K562 (cell line): ENCODE data around the gene KCNN3. TPM values are rescaled to one million over a fixed set of nuclear protein-coding genes. Genes with fewer than 3 reads are reported as not detected.

Experiments
- ATAC-seq: fragments of 200-7000 bp; cut with Tn5 transposase; 3 replicates; pipeline ENCODE4 v1.9.1; 2020; ENCODE audit warnings: moderate library complexity
- BruUV-seq: library from RNA; stranded (reverse); fragments of 400-500 nt; replicated peaks from 2 replicates; lab custom pipeline; 2021; lab: Mats Ljungman, UMichigan
- CTCF ChIA-PET: fragments of 300-600 bp; formaldehyde crosslinking; extraction: SDS; loops from one replicate; lab custom pipeline; 2021; ENCODE audit warnings: low intra/inter-chr PET ratio; lab: Yijun Ruan, JAX
- POLR2A ChIA-PET: fragments of 300-600, 350-650 bp; sonication (Branson Sonifier 250); formaldehyde crosslinking; extraction: SDS; loops from one replicate; lab custom pipeline; 2021; ENCODE audit warnings: antibody characterized with exemption, inconsistent platforms; lab: Yijun Ruan, JAX
- DNase-seq, 4 experiments: peaks; one replicate each; pipeline versions ENCODE4 v3.0.0 to v3.0.0-alpha.2; 2011 to 2018; ENCODE audit warnings: low spot score in 3 of 4, mixed read lengths in 3 of 4; ENCODE audit errors: extremely low read depth in 1 of 4
- FAIRE-seq: peaks from 2 replicates; lab custom pipeline; 2011; peaks lifted over from hg19 to GRCh38; lab: Jason Lieb, UNC
- H2AFZ ChIP-seq: 2 replicates; pipeline ENCODE4 v1.6.0; 2011; ENCODE audit warnings: low read depth, low read length, control low read depth, inconsistent platforms
- H3K27ac ChIP-seq: fragments of 200-600 bp; 3 replicates; pipeline ENCODE4 v1.8.0; 2011; ENCODE audit warnings: low read depth, mild to moderate bottlenecking, control low read depth, inconsistent platforms, low read length, moderate library complexity, mixed read lengths; ENCODE audit errors: extremely low read depth
- H3K27me3 ChIP-seq, 2 experiments: fragments of 300-600 bp in 1 of 2; 2 replicates in 1 of 2; 3 replicates in 1 of 2; pipeline versions ENCODE4 v1.6.0 to v1.8.0; 2011; ENCODE audit warnings: inconsistent platforms in 2 of 2, low read length in 2 of 2, mild to moderate bottlenecking in 1 of 2, mixed read lengths in 1 of 2, moderate library complexity in 1 of 2; ENCODE audit not compliant: control insufficient read depth in 2 of 2, insufficient read depth in 2 of 2
- H3K36me3 ChIP-seq: fragments of 300-600 bp; 3 replicates; pipeline ENCODE4 v1.8.0; 2011; ENCODE audit warnings: mild to moderate bottlenecking, low read length, inconsistent platforms; ENCODE audit not compliant: control insufficient read depth, insufficient read depth
- H3K4me1 ChIP-seq, 2 experiments: fragments of 200-600 bp in 1 of 2; replicated peaks in 1 of 2; 2 replicates in 1 of 2; 3 replicates in 1 of 2; pipeline versions ENCODE4 v1.5.1 to v1.8.0; 2011; ENCODE audit warnings: inconsistent platforms in 2 of 2, low read length in 2 of 2, mild to moderate bottlenecking in 1 of 2, mixed read lengths in 1 of 2, moderate library complexity in 1 of 2; ENCODE audit not compliant: control insufficient read depth in 2 of 2, insufficient read depth in 2 of 2
- H3K4me2 ChIP-seq: 2 replicates; pipeline ENCODE4 v1.6.1; 2011; ENCODE audit warnings: low read length, control low read depth, inconsistent platforms, mixed read lengths; ENCODE audit not compliant: insufficient read depth
- H3K4me3 ChIP-seq: fragments of 200-600 bp; sonication (generic), shearing (Covaris generic); 2 replicates; pipeline ENCODE4 v1.5.1; 2016; ENCODE audit warnings: control low read depth, inconsistent platforms
- H3K79me2 ChIP-seq: fragments of 200-600 bp; 3 replicates; pipeline ENCODE4 v1.8.0; 2011; ENCODE audit warnings: low read length, inconsistent platforms; ENCODE audit not compliant: control insufficient read depth, insufficient read depth
- H3K9ac ChIP-seq, 2 experiments: 2 replicates each; pipeline versions ENCODE4 v1.6.0 to v1.6.1; 2011; ENCODE audit warnings: low read depth in 2 of 2, low read length in 2 of 2, control low read depth in 1 of 2, inconsistent platforms in 1 of 2, mild to moderate bottlenecking in 1 of 2, mixed read lengths in 1 of 2; ENCODE audit not compliant: insufficient read depth in 1 of 2
- H3K9me1 ChIP-seq: one replicate; pipeline ENCODE4 v1.6.0; 2011; ENCODE audit warnings: inconsistent platforms, mild to moderate bottlenecking, low read length, moderate library complexity; ENCODE audit not compliant: control insufficient read depth, insufficient read depth
- H3K9me3 ChIP-seq: replicated peaks from 2 replicates; pipeline ENCODE4 v1.5.1; 2011; ENCODE audit warnings: low read depth, low read length, inconsistent platforms; ENCODE audit not compliant: control insufficient read depth, insufficient read depth
- H4K20me1 ChIP-seq: replicated peaks from 2 replicates; pipeline ENCODE4 v1.6.1; 2011; ENCODE audit warnings: low read length, inconsistent platforms, mixed read lengths; ENCODE audit not compliant: control insufficient read depth, insufficient read depth
- EWSR1 ChIP-seq: fragments of 450-650 bp; IDR thresholded peaks from 2 replicates; pipeline ENCODE4 v1.6.1; 2018; ENCODE audit warnings: borderline replicate concordance, mild to moderate bottlenecking, low read depth, moderate library complexity; ENCODE audit not compliant: partially characterized antibody
- RAD21 ChIP-seq, 2 experiments: fragments of 250-450 bp in 1 of 2; fragments of 450-650 bp in 1 of 2; sonication (Bioruptor Pico) in 1 of 2; formaldehyde crosslinking in 1 of 2; IDR thresholded peaks in 1 of 2; conservative IDR thresholded peaks in 1 of 2; 2 replicates each; pipeline versions ENCODE4 v1.4.0 to v1.8.0; 2020 to 2022; ENCODE audit warnings: mild to moderate bottlenecking in 2 of 2, moderate library complexity in 1 of 2
- RBM25 ChIP-seq: fragments of 200-400 bp; formaldehyde crosslinking; IDR thresholded peaks from 2 replicates; pipeline ENCODE4 v1.6.1; 2018; ENCODE audit warnings: low read length, low read depth, moderate library complexity; ENCODE audit not compliant: severe bottlenecking
- RBM34 ChIP-seq: fragments of 200-400 bp; formaldehyde crosslinking; IDR thresholded peaks from 2 replicates; pipeline ENCODE4 v1.6.1; 2018; ENCODE audit warnings: low read length, borderline replicate concordance; ENCODE audit not compliant: insufficient read depth
- WGBS: fragments of 100-300 bp; shearing (Covaris generic); methylation state at CpG from one replicate; pipeline ENCODE4 v1.1.6; 2016; ENCODE audit warnings: low coverage, mixed read lengths; ENCODE audit not compliant: insufficient coverage; ENCODE audit errors: missing lambda C conversion rate; 5-methylcytosine and 5-hydroxymethylcytosine counted together
- in situ Hi-C: fragments of 300-500 bp; cut with MboI; formaldehyde crosslinking; loops from 4 replicates; pipeline ENCODE4 v1.15.0; 2018; ENCODE audit warnings: inconsistent platforms, mixed read lengths
- intact Hi-C: fragments of 100-400 bp; cut with micrococcal nuclease; formaldehyde crosslinking; loops from 2 replicates; pipeline ENCODE4 v1.14.2; 2022
- polyA plus RNA-seq, 8 experiments: library from polyadenylated mRNA; depleted of rRNA in 4 of 8; stranded (reverse) in 5 of 8; unstranded in 3 of 8; fragments of >200 nt; fragmentation: Nextera tagmentation in 2 of 8; fragmentation: Illumina TruSeq in 1 of 8; extraction: Ambion mirVana in 2 of 8; extraction: Trizol in 1 of 8; gene quantifications; 2 replicates each; pipeline versions ENCODE4 v1.2.1 to v1.2.3, GENCODE V29; 2011 to 2014; ENCODE audit warnings: inconsistent platforms in 1 of 8, missing spikeins in 1 of 8
- total RNA-seq, 7 experiments: library from RNA; depleted of rRNA in 6 of 7; stranded (reverse); fragments of >200 nt in 6 of 7; fragmentation: Illumina TruSeq in 2 of 7; extraction: Trizol in 2 of 7; gene quantifications; 2 replicates each; pipeline versions ENCODE4 v1.2.1 to v1.2.3, GENCODE V29; 2011 to 2021; ENCODE audit warnings: low replicate concordance in 1 of 7
- TF ChIP-seq, protein P1 (sequence below), 2 experiments: fragments of 450-650 bp; formaldehyde crosslinking in 1 of 2; IDR thresholded peaks; 2 replicates each; pipeline versions ENCODE4 v1.4.0 to v1.6.1; 2014 to 2020; ENCODE audit warnings: mild to moderate bottlenecking in 2 of 2, borderline replicate concordance in 1 of 2, low read depth in 1 of 2
- TF ChIP-seq, protein P2 (sequence below): fragments of 450-650 bp; formaldehyde crosslinking; IDR thresholded peaks from 2 replicates; pipeline ENCODE4 v1.4.0; 2020; ENCODE audit warnings: mild to moderate bottlenecking, mixed read lengths
- TF ChIP-seq, protein P3 (sequence below), 3 experiments: IDR thresholded peaks in 2 of 3; conservative IDR thresholded peaks in 1 of 3; 2 replicates each; pipeline ENCODE4 v1.5.1; 2011 to 2012; ENCODE audit warnings: low read length in 3 of 3, mild to moderate bottlenecking in 3 of 3, control low read depth in 2 of 3, improper control_type of control experiment in 1 of 3, inconsistent platforms in 1 of 3, low read depth in 1 of 3, mixed read lengths in 1 of 3, moderate library complexity in 1 of 3; ENCODE audit not compliant: insufficient read depth in 2 of 3

Gene KCNN3
- total and polyA plus RNA-seq, 9 of the 15 experiments (the other 6 are each of a cell fraction or from before 2014, with no cell fraction given): 0.02 to 0.03 TPM; not detected in 7

DNA sequence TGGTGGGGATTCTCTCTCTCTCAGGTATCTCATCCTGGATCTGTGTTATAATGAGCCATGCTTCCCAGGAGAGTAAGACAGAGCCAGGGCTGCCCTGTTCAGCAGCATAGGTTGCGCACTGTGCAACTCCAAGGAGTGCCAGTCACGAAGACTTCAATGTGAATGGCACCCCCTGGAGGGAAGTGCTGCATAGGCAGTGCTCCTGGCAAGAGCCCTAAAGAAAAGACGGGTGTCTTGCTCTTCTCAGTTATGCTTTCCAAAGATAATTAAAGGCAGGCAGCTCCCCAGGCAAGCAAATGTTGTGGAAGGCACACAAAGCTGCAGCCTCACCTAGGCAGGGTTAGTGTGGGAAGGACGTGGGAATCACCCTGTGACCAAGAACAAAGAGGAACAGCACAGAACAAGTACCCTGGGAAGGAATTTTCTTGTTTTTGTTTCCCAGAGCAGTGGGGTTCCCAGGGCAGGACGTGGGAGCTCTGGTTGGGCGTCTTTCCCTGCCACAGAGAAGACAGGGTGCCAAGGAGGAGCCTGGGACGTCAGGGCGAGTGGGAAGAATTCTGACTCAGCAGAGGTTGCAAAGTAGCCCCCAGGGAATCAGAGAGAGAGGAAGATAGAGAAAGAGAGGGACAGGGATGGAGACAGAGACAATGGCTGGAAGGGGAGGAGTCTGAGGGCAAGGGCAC, 120.9 kb downstream of the KCNN3 start:
- H3K9ac ChIP-seq: no peak overlapping the region
- peak; percentile 69 for FAIRE-seq
- in situ Hi-C loops (no loop called here), intact Hi-C loops (loop anchor here (5.0 kb wide), 1 partner anchor 82 kb away; no protein-coding TSS in a partner anchor)
- no peaks in the 10 kb centered on the region for H3K4me1 ChIP-seq
- H3K4me2 ChIP-seq: no peak overlapping the region
- ATAC-seq: peak; percentile 82
- no peaks in the 10 kb centered on the region for H3K79me2 ChIP-seq
- peaks cover 15% of the 10 kb centered on the region; the same call in 1 of the 2 replicates for H4K20me1 ChIP-seq
- H2AFZ ChIP-seq: no peak overlapping the region
- CTCF ChIA-PET: no interaction called here
- BruUV-seq: no TSS peak
- peak in 3 of 4 experiments; percentile 22 to 38 (median 25) for DNase-seq
- H3K36me3 ChIP-seq: no peaks in the 10 kb centered on the region
- H3K9me1 ChIP-seq: no peaks in the 10 kb centered on the region
- peaks cover 61 to 92% of the 10 kb centered on the region in 2 experiments for H3K27me3 ChIP-seq
- 3% methylated on average over 8 of the region's 8 CpGs for WGBS
- no peak overlapping the region for H3K27ac ChIP-seq
- H3K4me3 ChIP-seq: no peak overlapping the region
- POLR2A ChIA-PET: no interaction called here
- no peaks in the 10 kb centered on the region for H3K9me3 ChIP-seq
- TF ChIP-seq RBM34 (no peak), RBM25 (peak; percentile 64), RAD21 (CRISPR knock-in tag; conservative IDR thresholded peaks at IDR 0.05 in 1 of 2, IDR thresholded peaks at IDR 0.05 in 1 of 2) (peak in 1 of 2 experiments; percentile 66; a peak in 3 of 4 replicates), EWSR1 (no peak)
- TF ChIP-seq, protein P1, sequence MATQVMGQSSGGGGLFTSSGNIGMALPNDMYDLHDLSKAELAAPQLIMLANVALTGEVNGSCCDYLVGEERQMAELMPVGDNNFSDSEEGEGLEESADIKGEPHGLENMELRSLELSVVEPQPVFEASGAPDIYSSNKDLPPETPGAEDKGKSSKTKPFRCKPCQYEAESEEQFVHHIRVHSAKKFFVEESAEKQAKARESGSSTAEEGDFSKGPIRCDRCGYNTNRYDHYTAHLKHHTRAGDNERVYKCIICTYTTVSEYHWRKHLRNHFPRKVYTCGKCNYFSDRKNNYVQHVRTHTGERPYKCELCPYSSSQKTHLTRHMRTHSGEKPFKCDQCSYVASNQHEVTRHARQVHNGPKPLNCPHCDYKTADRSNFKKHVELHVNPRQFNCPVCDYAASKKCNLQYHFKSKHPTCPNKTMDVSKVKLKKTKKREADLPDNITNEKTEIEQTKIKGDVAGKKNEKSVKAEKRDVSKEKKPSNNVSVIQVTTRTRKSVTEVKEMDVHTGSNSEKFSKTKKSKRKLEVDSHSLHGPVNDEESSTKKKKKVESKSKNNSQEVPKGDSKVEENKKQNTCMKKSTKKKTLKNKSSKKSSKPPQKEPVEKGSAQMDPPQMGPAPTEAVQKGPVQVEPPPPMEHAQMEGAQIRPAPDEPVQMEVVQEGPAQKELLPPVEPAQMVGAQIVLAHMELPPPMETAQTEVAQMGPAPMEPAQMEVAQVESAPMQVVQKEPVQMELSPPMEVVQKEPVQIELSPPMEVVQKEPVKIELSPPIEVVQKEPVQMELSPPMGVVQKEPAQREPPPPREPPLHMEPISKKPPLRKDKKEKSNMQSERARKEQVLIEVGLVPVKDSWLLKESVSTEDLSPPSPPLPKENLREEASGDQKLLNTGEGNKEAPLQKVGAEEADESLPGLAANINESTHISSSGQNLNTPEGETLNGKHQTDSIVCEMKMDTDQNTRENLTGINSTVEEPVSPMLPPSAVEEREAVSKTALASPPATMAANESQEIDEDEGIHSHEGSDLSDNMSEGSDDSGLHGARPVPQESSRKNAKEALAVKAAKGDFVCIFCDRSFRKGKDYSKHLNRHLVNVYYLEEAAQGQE (IDR thresholded peaks at IDR 0.05; ENCODE audit: borderline replicate concordance): peak; percentile 65; the same call in 1 of the 2 replicates
- TF ChIP-seq, protein P1 (CRISPR knock-in tag; IDR thresholded peaks at IDR 0.05; ENCODE audit: low read depth): no peak
- TF ChIP-seq, protein P2, sequence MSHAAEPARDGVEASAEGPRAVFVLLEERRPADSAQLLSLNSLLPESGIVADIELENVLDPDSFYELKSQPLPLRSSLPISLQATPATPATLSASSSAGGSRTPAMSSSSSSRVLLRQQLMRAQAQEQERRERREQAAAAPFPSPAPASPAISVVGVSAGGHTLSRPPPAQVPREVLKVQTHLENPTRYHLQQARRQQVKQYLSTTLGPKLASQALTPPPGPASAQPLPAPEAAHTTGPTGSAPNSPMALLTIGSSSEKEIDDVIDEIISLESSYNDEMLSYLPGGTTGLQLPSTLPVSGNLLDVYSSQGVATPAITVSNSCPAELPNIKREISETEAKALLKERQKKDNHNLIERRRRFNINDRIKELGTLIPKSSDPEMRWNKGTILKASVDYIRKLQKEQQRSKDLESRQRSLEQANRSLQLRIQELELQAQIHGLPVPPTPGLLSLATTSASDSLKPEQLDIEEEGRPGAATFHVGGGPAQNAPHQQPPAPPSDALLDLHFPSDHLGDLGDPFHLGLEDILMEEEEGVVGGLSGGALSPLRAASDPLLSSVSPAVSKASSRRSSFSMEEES (CRISPR knock-in tag): no peak
- TF ChIP-seq, protein P3, sequence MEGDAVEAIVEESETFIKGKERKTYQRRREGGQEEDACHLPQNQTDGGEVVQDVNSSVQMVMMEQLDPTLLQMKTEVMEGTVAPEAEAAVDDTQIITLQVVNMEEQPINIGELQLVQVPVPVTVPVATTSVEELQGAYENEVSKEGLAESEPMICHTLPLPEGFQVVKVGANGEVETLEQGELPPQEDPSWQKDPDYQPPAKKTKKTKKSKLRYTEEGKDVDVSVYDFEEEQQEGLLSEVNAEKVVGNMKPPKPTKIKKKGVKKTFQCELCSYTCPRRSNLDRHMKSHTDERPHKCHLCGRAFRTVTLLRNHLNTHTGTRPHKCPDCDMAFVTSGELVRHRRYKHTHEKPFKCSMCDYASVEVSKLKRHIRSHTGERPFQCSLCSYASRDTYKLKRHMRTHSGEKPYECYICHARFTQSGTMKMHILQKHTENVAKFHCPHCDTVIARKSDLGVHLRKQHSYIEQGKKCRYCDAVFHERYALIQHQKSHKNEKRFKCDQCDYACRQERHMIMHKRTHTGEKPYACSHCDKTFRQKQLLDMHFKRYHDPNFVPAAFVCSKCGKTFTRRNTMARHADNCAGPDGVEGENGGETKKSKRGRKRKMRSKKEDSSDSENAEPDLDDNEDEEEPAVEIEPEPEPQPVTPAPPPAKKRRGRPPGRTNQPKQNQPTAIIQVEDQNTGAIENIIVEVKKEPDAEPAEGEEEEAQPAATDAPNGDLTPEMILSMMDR (IDR thresholded peaks at IDR 0.05 in 2 of 3, conservative IDR thresholded peaks at IDR 0.05 in 1 of 3; ENCODE audit: insufficient read depth in 2 of 3, low read depth in 1 of 3, low read length in 3 of 3): peak; percentile 53 to 62 (median 54)
